ENCODE measurements around the gene KCNIP4.

DNA sequence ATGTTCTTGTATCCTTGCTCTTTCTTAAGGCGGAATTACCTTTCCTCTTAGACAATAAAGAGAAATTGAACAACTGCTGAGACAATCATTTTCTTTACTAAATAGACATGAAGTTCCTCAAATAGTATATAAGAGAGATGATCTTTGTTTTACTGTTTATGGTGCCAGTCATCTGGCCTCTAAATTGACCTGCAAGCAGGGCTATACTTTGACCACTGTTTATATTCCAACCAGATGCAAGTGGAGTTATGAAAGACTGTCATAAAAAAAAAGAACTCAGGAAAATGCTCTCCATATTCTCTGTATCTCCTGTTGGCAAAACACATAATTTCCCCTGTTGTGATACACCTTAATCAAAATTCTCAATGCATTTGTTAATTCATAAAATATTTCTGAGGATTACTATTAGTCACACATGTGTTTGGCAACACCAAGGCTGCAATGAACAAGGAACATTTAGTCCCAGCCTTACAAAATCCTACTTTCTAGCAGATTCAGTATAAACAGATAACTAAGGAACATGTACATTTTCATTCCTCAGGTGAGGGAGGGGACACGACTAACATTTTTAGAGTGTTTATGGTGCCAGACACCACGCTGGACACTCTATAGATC lies 562.3 kb downstream of the KCNIP4 start:
- TF ChIP-seq CBFB (CRISPR knock-in tag; IDR thresholded peaks at IDR 0.05): no peak
- no peak for TF ChIP-seq YY1 (IDR thresholded peaks at IDR 0.05; ENCODE audit: borderline replicate concordance in 1 of 3, control insufficient read depth in 1 of 3, extremely low read depth in 1 of 3, insufficient read depth in 3 of 3, insufficient read length in 1 of 3, insufficient replicate concordance in 2 of 3, low read depth in 1 of 3, low read length in 2 of 3)
- no peak for TF ChIP-seq EWSR1 (IDR thresholded peaks at IDR 0.05; ENCODE audit: borderline replicate concordance, low read depth, partially characterized antibody)
- no peak for TF ChIP-seq DDX20 (tag; IDR thresholded peaks at IDR 0.05; ENCODE audit: low read depth)
- no peak for TF ChIP-seq ZNF140 (CRISPR knock-in tag; IDR thresholded peaks at IDR 0.05)
- no peak for TF ChIP-seq EZH2 (IDR thresholded peaks at IDR 0.05; ENCODE audit: borderline replicate concordance, low read depth, low read length)
- no peak for TF ChIP-seq ZBTB1 (CRISPR knock-in tag; IDR thresholded peaks at IDR 0.05; ENCODE audit: borderline replicate concordance, low read depth)
- TF ChIP-seq, protein P1, sequence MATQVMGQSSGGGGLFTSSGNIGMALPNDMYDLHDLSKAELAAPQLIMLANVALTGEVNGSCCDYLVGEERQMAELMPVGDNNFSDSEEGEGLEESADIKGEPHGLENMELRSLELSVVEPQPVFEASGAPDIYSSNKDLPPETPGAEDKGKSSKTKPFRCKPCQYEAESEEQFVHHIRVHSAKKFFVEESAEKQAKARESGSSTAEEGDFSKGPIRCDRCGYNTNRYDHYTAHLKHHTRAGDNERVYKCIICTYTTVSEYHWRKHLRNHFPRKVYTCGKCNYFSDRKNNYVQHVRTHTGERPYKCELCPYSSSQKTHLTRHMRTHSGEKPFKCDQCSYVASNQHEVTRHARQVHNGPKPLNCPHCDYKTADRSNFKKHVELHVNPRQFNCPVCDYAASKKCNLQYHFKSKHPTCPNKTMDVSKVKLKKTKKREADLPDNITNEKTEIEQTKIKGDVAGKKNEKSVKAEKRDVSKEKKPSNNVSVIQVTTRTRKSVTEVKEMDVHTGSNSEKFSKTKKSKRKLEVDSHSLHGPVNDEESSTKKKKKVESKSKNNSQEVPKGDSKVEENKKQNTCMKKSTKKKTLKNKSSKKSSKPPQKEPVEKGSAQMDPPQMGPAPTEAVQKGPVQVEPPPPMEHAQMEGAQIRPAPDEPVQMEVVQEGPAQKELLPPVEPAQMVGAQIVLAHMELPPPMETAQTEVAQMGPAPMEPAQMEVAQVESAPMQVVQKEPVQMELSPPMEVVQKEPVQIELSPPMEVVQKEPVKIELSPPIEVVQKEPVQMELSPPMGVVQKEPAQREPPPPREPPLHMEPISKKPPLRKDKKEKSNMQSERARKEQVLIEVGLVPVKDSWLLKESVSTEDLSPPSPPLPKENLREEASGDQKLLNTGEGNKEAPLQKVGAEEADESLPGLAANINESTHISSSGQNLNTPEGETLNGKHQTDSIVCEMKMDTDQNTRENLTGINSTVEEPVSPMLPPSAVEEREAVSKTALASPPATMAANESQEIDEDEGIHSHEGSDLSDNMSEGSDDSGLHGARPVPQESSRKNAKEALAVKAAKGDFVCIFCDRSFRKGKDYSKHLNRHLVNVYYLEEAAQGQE (IDR thresholded peaks at IDR 0.05; ENCODE audit: borderline replicate concordance): no peak
- TF ChIP-seq, protein P1 (CRISPR knock-in tag; IDR thresholded peaks at IDR 0.05; ENCODE audit: low read depth): no peak
- TF ChIP-seq ZFX (CRISPR knock-in tag; IDR thresholded peaks at IDR 0.05): no peak
- no peak for TF ChIP-seq ZNF785 (CRISPR knock-in tag; IDR thresholded peaks at IDR 0.05)
- TF ChIP-seq POLR2A (conservative IDR thresholded peaks at IDR 0.05): no peak
- no peak for TF ChIP-seq RBM39 (optimal IDR thresholded peaks at IDR 0.05; ENCODE audit: low read depth, low read length)
- TF ChIP-seq SMC3 (conservative IDR thresholded peaks at IDR 0.05; ENCODE audit: insufficient read depth, low read depth, low read length): no peak
